Thymus (tissue), 11 donors: Measurements from ENCODE around the gene SAFB. TPM values are rescaled to one million over a fixed set of nuclear protein-coding genes. Genes with fewer than 3 reads are reported as not detected.
A peak's percentile ranks its signal among the peaks of the same experiment; 100 is the strongest.

Source experiments
- DNase-seq, 9 donors: peaks; one replicate each; pipeline ENCODE4 v3.0.0-alpha.2; 2013; ENCODE audit warnings: low spot score in 9 of 9, low read depth in 6 of 9, missing footprints in 1 of 9
- H3K27ac ChIP-seq, 2 donors: one replicate each; pipeline ENCODE4 v1.5.1; 2013; ENCODE audit warnings: control low read depth in 1 of 2, low read depth in 1 of 2, low read length in 1 of 2, mild to moderate bottlenecking in 1 of 2, moderate library complexity in 1 of 2
- H3K27me3 ChIP-seq, 2 donors: one replicate each; pipeline ENCODE4 v1.5.1; 2013; ENCODE audit warnings: low read length in 1 of 2; ENCODE audit not compliant: control insufficient read depth in 2 of 2, insufficient read depth in 1 of 2
- H3K36me3 ChIP-seq, 2 donors: one replicate each; pipeline ENCODE4 v1.5.1; 2013; ENCODE audit warnings: low read length in 1 of 2, mild to moderate bottlenecking in 1 of 2, moderate library complexity in 1 of 2; ENCODE audit not compliant: control insufficient read depth in 2 of 2, insufficient read depth in 2 of 2
- H3K4me1 ChIP-seq, 2 donors: one replicate each; pipeline ENCODE4 v1.5.1; 2013; ENCODE audit warnings: low read length in 2 of 2; ENCODE audit not compliant: control insufficient read depth in 2 of 2, insufficient read depth in 2 of 2
- H3K4me3 ChIP-seq, 2 donors: one replicate each; pipeline ENCODE4 v1.5.1; 2013; ENCODE audit warnings: low read length in 2 of 2, control low read depth in 1 of 2, mild to moderate bottlenecking in 1 of 2
- H3K9me3 ChIP-seq, 2 donors: one replicate each; pipeline ENCODE4 v1.5.1; 2013; ENCODE audit warnings: low read length in 1 of 2, mild to moderate bottlenecking in 1 of 2; ENCODE audit not compliant: control insufficient read depth in 2 of 2, insufficient read depth in 1 of 2
- WGBS: extraction: QIAGEN DNeasy Blood & Tissue Kit; methylation state at CpG from one replicate; pipeline ENCODE4 v1.1.7; 2013; 5-methylcytosine and 5-hydroxymethylcytosine counted together
- polyA plus RNA-seq: library from polyadenylated mRNA; stranded (reverse); fragments of 200-250 nt; gene quantifications from one replicate; pipeline ENCODE4 v1.2.3, GENCODE V29; 2013
- total RNA-seq: library from RNA; stranded (reverse); fragments of 120-200 nt; gene quantifications from one replicate; pipeline ENCODE4 v1.2.4, GENCODE V29; 2013
- donor health status: healthy.

SAFB gene
- total and polyA plus RNA-seq, 2 donors = 32.6 to 73.3 TPM

DNA sequence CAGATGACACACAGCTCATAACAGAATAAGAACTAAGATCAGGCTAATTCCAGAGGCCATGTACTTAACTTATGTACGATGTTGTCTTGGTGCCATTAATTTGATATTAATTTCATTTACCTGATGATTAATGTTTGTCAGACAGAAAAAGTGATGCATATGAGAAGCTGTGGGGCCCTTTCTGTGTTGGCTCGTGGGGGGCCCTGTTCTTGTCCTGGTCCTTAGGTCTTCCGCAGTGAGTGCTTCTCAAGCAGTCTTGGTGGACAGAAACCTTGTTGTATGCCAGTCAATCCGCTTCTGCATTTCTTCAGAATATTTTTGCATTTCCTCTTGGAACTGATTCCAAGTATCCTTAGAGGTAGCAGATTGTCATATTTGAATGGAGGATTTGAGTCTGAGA, 20.2 kb downstream of the SAFB start:
- no peak for DNase-seq
- Histone ChIP-seq H3K4me1 (no peaks in the 10 kb centered on the region), H3K4me3 (no peak overlapping the region), H3K36me3 (peaks cover 64 to 81% of the 10 kb centered on the region in 2 donors), H3K27me3 (no peaks in the 10 kb centered on the region), H3K9me3 (no peaks in the 10 kb centered on the region), H3K27ac (no peak overlapping the region)
- WGBS = 97% methylated on average over 4 of the region's 4 CpGs

DNA sequence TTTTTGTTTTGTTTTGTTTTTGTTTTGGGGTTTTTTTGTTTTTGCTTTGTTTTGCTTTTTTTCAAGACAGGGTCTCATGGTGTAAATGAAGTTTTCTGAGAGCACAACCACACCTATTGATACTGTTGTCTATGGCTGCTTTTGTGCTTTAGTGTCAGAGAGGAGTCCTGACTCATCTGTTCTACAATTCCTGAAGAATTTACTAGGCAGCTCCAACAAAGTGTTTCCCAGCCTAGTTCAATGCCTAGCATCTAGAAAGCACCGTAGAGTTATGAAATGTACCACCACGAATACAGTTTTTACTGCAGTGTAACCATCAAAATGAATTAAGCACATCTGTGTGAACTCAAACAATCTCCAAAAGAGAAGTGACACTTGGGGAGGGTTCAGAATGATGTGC, 21.2 kb downstream of the SAFB start:
- 99% methylated on average over 2 of the region's 2 CpGs for WGBS
- Histone ChIP-seq H3K4me1 (no peaks in the 10 kb centered on the region), H3K9me3 (no peaks in the 10 kb centered on the region), H3K4me3 (no peak overlapping the region), H3K27ac (no peak overlapping the region), H3K27me3 (no peaks in the 10 kb centered on the region), H3K36me3 (peaks cover 67 to 86% of the 10 kb centered on the region in 2 donors)
- no peak for DNase-seq

- no peaks in the 10 kb centered on the region for H3K27me3 ChIP-seq
- H3K4me1 ChIP-seq = no peaks in the 10 kb centered on the region
- H3K27ac ChIP-seq = no peak overlapping the region
- no peak for DNase-seq
- H3K4me3 ChIP-seq = no peak overlapping the region
- peaks cover 76 to 88% of the 10 kb centered on the region in 2 donors for H3K36me3 ChIP-seq
- 97% methylated on average over 5 of the region's 5 CpGs for WGBS
- H3K9me3 ChIP-seq = no peaks in the 10 kb centered on the region
Observed at GRCh38 chr19:5645409-5645808, 22.5 kb downstream of the SAFB start.

DNA sequence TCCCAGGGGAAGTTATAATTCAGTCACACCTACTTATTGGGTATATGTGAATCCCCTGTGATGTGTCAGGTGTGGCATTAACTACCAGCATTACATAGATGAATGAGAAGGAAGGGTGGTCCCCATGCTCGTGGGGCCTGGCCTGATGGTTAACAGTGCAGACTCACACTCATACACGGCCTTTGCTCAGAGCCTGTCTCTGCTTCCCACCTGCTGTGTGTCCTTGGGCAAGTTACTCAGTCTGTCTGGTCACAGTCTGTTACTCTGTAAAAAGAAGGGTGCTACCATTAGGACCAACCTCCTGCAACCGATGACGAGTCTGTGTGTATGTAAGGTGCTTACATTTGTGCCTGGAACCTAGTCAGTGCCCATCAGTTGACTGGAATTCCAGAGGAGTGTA, 23.8 kb downstream of the SAFB start:
- Histone ChIP-seq H3K36me3 (peaks cover 77 to 90% of the 10 kb centered on the region in 2 donors), H3K27me3 (no peaks in the 10 kb centered on the region), H3K9me3 (no peaks in the 10 kb centered on the region), H3K4me1 (no peaks in the 10 kb centered on the region), H3K27ac (no peak overlapping the region), H3K4me3 (no peak overlapping the region)
- DNase-seq = no peak
- over 99% methylated on average over 4 of the region's 4 CpGs for WGBS

- no peaks in the 10 kb centered on the region for H3K27me3 ChIP-seq
- peaks cover 79 to 91% of the 10 kb centered on the region in 2 donors for H3K36me3 ChIP-seq
- over 99% methylated on average over 11 of the region's 11 CpGs for WGBS
- DNase-seq = no peak
- H3K4me3 ChIP-seq = no peak overlapping the region
- no peaks in the 10 kb centered on the region for H3K9me3 ChIP-seq
- no peaks in the 10 kb centered on the region for H3K4me1 ChIP-seq
- no peak overlapping the region for H3K27ac ChIP-seq
Observed at GRCh38 chr19:5648464-5648863, 25.6 kb downstream of the SAFB start.

GRCh38 chr19:5651361-5651760, 28.5 kb downstream of the SAFB start:
- WGBS = over 99% methylated on average over 5 of the region's 5 CpGs
- Histone ChIP-seq H3K4me3 (no peak overlapping the region), H3K4me1 (no peaks in the 10 kb centered on the region), H3K9me3 (no peaks in the 10 kb centered on the region), H3K27ac (peak overlapping the region in 1 of 2 donors; percentile 18), H3K27me3 (no peaks in the 10 kb centered on the region), H3K36me3 (peaks cover 82 to 89% of the 10 kb centered on the region in 2 donors)
- DNase-seq = no peak

DNA sequence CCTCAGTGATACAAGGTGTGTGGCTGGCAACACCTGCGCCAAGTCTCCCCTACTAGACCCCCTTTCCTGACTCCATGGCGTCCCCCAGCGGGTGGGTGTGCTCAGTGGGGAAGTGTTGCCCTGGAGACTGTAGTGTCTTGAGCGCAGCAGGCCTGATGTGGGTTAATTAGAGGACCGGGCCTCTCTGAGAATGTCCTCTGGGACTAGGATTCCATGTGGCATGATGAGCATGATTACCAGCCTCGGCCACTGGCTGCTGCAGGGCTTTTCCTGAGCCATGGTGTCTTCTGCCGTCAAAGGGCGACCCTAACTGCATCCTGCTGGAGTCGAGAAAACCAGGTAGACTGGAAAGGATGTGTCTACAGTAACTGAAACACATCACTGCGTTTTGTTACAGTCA, 29.4 kb downstream of the SAFB start:
- H3K27ac ChIP-seq = no peak overlapping the region
- WGBS = 99% methylated on average over 10 of the region's 10 CpGs
- H3K4me1 ChIP-seq = no peaks in the 10 kb centered on the region
- no peak for DNase-seq
- no peaks in the 10 kb centered on the region for H3K9me3 ChIP-seq
- H3K36me3 ChIP-seq = peaks cover 82 to 88% of the 10 kb centered on the region in 2 donors
- H3K4me3 ChIP-seq = no peak overlapping the region
- no peaks in the 10 kb centered on the region for H3K27me3 ChIP-seq

GRCh38 chr19:5654931-5655330, 32.0 kb downstream of the SAFB start:
- H3K27me3 ChIP-seq = no peaks in the 10 kb centered on the region
- WGBS = 98% methylated on average over 5 of the region's 5 CpGs
- H3K4me3 ChIP-seq = no peak overlapping the region
- no peak overlapping the region for H3K27ac ChIP-seq
- DNase-seq = no peak
- H3K9me3 ChIP-seq = no peaks in the 10 kb centered on the region
- peaks cover 90 to 91% of the 10 kb centered on the region in 2 donors for H3K36me3 ChIP-seq
- H3K4me1 ChIP-seq = no peaks in the 10 kb centered on the region

DNA sequence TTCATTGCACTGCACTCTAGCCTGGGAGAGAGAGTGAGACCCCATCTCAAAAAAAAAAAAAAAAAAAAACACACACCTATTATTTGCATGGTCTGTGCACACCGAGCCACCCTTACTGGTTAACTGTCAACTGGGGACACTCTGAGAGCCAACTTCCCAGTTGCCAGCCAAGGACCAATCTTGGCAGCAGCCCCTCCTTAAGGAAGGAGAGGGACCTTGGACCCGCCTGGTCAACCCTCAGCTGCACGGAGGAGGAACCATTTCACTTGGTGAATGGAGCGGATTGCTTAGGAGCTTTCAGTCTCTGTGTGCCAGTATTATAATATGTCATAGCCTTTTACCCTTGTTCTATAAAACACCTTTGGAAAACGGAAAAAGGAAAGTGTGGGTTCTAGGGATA, 32.5 kb downstream of the SAFB start:
- no peak for DNase-seq
- Histone ChIP-seq H3K27me3 (no peaks in the 10 kb centered on the region), H3K27ac (no peak overlapping the region), H3K9me3 (no peaks in the 10 kb centered on the region), H3K36me3 (peaks cover 90 to 91% of the 10 kb centered on the region in 2 donors), H3K4me3 (no peak overlapping the region), H3K4me1 (no peaks in the 10 kb centered on the region)
- 89% methylated on average over 5 of the region's 5 CpGs for WGBS

DNA sequence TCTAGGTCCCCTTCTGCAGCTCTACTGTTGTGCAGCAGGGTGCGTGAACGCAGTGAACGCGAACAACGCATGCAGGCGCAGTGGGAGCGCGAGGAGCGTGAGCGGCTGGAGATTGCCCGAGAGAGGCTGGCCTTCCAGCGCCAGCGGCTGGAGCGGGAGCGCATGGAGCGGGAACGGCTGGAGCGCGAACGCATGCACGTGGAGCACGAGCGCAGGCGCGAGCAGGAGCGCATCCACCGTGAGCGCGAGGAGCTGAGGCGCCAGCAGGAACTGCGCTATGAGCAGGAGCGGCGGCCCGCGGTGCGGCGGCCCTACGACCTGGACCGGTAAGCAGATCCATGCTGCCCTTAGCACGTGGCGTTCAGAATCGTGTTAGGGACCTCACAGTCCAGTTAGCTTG, 38.6 kb downstream of the SAFB start:
- Histone ChIP-seq H3K9me3 (no peaks in the 10 kb centered on the region), H3K27me3 (no peaks in the 10 kb centered on the region), H3K27ac (no peak overlapping the region), H3K4me3 (no peak overlapping the region), H3K4me1 (no peaks in the 10 kb centered on the region), H3K36me3 (peaks cover 93 to 94% of the 10 kb centered on the region in 2 donors)
- 99% methylated on average over 42 of the region's 42 CpGs for WGBS
- no peak for DNase-seq
